Astrocyte of the spinal cord (primary cell): ENCODE results near the gene TESK1.

Experiments
- DNase-seq: peaks from one replicate; pipeline ENCODE4 v3.0.0; 2011; ENCODE audit warnings: low read depth, low spot score
- H3K4me3 ChIP-seq: 2 replicates; pipeline ENCODE4 v1.5.1; 2011; ENCODE audit warnings: low read depth, mild to moderate bottlenecking, low read length, moderate library complexity
- CTCF ChIP-seq: IDR thresholded peaks from 2 replicates; pipeline ENCODE4 v1.5.1; 2012; ENCODE audit warnings: low read depth, mild to moderate bottlenecking, low read length, inconsistent platforms
- in situ Hi-C: cut with HindIII; loops from 2 replicates; pipeline ENCODE4 v1.10.0; 2017; ENCODE audit warnings: low sequenced_read_pairs

The TESK1 gene

DNA sequence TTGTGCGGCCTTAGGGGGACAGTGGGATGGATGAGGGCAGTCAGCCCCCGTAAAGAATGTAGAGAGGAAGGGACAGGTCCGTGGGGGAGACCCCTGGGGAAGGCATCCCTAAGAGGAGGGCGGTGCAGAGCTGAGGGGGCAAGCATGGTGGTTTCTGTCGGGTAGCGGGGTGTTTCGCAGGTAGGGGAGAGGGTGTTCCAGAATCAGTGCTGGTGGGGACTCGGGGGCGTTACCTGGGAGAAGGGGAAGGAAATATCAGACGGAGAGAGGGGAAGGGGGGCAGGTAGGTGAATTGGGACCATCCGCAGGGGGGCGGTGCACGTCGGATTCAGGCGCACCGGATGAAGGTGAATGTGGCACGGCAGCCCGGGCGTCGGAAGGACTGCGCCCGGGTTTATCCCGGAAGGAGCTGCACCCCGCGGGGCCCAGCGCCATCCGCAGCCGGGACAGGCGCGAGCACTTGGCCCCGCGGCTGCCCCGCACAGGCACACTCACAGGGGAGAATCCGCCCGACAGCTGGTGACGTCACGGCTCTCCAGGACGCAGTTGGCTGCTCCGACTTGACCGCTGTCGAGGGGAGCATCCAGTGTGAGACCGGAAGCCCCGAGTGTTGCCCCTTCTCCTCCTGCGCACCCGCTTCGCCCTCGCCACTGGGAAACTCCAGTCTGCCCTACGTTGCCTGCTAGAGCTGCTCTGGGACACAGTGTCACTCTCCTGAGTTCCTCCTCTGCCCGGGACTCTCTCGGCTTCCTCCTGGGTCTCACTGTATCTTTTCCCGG is 11.8 kb downstream of the TESK1 start:
- TF ChIP-seq CTCF = peak; percentile 0
- DNase-seq = peak; percentile 27
- peak overlapping the region; percentile 24 for H3K4me3 ChIP-seq
- in situ Hi-C loops = no loop called here

DNA sequence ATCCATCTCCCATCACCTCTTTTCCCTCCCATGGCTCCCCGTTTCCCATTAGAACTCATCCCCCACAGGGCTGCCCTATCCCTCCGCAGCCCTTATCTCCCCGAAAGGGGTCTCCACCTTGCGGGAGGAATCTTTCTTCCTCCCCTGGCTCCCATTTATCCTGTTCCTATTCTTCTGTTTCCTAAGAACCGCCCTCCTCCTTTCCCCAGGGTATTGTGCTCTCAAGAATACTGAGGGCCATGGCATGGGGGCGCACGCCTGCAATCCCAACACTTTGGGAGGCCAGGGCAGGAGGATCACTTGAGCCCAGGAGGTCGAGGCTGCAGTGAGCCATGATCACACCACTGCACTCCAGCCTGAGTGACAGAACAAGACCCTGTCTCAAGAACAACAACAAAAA is 12.5 kb downstream of the TESK1 start:
- no peak for DNase-seq
- H3K4me3 ChIP-seq = no peak overlapping the region
- in situ Hi-C loops = no loop called here
- no peak for TF ChIP-seq CTCF

DNA sequence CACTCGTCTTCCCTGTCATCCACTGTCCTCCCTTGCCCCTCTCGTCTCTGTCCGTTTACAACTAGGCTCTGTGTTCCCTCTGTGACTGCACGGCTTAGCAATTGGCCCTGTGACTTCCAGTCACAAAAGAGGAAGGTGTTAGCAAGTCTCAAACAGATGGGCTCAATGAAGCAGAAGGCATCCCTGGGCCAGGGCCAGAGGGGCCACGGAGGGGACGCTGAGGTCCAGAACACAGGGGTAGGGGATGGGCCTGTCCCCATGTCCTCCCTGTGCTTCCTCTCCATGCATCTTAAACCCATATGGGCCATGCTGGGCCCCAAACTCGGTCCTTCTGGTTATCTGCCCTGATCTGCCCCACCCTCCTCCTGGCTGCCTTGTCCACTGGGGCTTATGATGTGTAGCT is 13.3 kb downstream of the TESK1 start, which contains the start of gene CD72:
Gene CD72, minus strand, starts transcription at position 89 of the 403 bp plus-strand sequence. CDS start 110 bp downstream, outside the sequence.
- peak within 1 kb of the TSS; percentile 24 for H3K4me3 ChIP-seq
- no peak for TF ChIP-seq CTCF
- no peak for DNase-seq
- in situ Hi-C loops = no loop called here

GRCh38 chr9:35618854-35619799 is 14.1 kb downstream of the TESK1 start:
- TF ChIP-seq CTCF = no peak
- H3K4me3 ChIP-seq = no peak overlapping the region
- in situ Hi-C loops = no loop called here
- no peak for DNase-seq

DNA sequence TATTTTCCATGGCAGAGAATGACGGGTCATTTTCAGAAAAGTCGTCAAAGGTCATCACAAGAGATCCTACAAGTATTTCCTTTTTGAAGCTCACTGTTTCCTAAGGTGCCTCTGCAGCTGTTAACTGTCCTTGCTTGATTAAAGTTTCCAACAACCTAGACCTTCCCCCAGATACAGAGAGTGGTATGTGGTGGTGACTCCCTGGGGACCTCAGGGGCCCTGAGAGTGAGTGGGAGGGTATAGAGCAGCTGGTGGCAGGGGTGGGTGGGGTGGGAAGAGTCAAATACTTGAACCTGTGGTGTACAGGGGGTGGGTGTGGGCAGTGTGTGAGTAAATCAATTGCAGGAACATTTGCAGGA is 14.7 kb downstream of the TESK1 start:
- H3K4me3 ChIP-seq = no peak overlapping the region
- no peak for TF ChIP-seq CTCF
- DNase-seq = no peak
- in situ Hi-C loops = no loop called here

- H3K4me3 ChIP-seq = no peak overlapping the region
- DNase-seq = no peak
- in situ Hi-C loops = no loop called here
- TF ChIP-seq CTCF = no peak
These were observed 22.5 kb downstream of the TESK1 start for GRCh38 chr9:35627575-35627974.
